Measurements from ENCODE around the gene MTG1. TPM values are rescaled to one million over a fixed set of nuclear protein-coding genes. Genes with fewer than 3 reads are reported as not detected.
"Not testable (repeated sequence)": the region's sequence is repeated elsewhere in the genome, so short reads cannot be mapped to it uniquely, and the experiment has no call there.

MTG1 gene
- polyA plus RNA-seq, 1 donor (not counting 4 experiments of a cell fraction or from before 2014, with no cell fraction given), result 31.6 TPM

GRCh38 chr10:133385214-133385613 lies 8.7 kb upstream of the MTG1 start:
- H3K9me1 ChIP-seq (ENCODE audit: control insufficient read depth, extremely low read depth, insufficient read depth, low read length), result no peaks in the 10 kb centered on the region
- FAIRE-seq, result no peak
- TF ChIP-seq EZH2 (IDR thresholded peaks at IDR 0.05; ENCODE audit: low read length), result no peak
- TF ChIP-seq, protein P1, sequence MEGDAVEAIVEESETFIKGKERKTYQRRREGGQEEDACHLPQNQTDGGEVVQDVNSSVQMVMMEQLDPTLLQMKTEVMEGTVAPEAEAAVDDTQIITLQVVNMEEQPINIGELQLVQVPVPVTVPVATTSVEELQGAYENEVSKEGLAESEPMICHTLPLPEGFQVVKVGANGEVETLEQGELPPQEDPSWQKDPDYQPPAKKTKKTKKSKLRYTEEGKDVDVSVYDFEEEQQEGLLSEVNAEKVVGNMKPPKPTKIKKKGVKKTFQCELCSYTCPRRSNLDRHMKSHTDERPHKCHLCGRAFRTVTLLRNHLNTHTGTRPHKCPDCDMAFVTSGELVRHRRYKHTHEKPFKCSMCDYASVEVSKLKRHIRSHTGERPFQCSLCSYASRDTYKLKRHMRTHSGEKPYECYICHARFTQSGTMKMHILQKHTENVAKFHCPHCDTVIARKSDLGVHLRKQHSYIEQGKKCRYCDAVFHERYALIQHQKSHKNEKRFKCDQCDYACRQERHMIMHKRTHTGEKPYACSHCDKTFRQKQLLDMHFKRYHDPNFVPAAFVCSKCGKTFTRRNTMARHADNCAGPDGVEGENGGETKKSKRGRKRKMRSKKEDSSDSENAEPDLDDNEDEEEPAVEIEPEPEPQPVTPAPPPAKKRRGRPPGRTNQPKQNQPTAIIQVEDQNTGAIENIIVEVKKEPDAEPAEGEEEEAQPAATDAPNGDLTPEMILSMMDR (optimal IDR thresholded peaks at IDR 0.05 in 1 of 3, IDR thresholded peaks at IDR 0.05 in 1 of 3, conservative IDR thresholded peaks at IDR 0.05 in 1 of 3; ENCODE audit: extremely low read depth in 1 of 3, insufficient read depth in 2 of 3, low read length in 3 of 3), result no peak

DNA sequence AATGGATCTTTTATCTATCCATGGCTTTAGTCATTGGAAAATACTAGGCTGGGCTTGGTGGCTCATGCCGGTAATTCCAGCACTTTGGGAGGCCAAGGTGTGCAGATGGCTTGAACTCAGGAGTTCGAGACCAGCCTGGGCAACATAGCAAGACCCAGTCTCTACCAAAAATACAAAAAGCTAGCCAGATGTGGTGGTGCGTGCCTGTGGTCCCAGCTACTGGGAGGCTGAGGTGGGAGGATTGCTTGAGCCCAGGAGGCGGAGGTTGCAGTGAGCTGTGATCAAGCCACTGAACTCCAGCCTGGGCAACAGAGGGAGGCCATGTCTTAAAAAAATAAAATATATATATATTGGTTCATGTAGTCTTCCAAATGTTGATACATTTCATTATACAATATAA lies 7.0 kb upstream of the MTG1 start:
- H4K20me1 ChIP-seq (ENCODE audit: control insufficient read depth, extremely low read depth, insufficient read depth, low read length); H3K4me2 ChIP-seq (ENCODE audit: control insufficient read depth, extremely low read depth, insufficient read depth, low read depth, low read length); H2AFZ ChIP-seq (ENCODE audit: control insufficient read depth, low read length); dilution Hi-C loops (cut with MboI; ENCODE audit: extremely low pct_ligation_motif_present, low sequenced_read_pairs); H3K9me1 ChIP-seq (ENCODE audit: control insufficient read depth, extremely low read depth, insufficient read depth, low read length); DNase-seq (ENCODE audit: low read depth, low spot score); H3K4me3 ChIP-seq (ENCODE audit: control insufficient read depth in 2 of 3, extremely low read depth in 1 of 3, insufficient read depth in 2 of 3, low read depth in 1 of 3, low read length in 3 of 3); H3K79me2 ChIP-seq (ENCODE audit: control insufficient read depth, insufficient read depth, low read length); H3K9ac ChIP-seq (ENCODE audit: control insufficient read depth, extremely low read depth, insufficient read depth, low read length); H3K9me3 ChIP-seq (ENCODE audit: control insufficient read depth, low read depth, low read length); H3K27ac ChIP-seq (ENCODE audit: control insufficient read depth, insufficient read depth, low read length); H3K27me3 ChIP-seq (ENCODE audit: control insufficient read depth, extremely low read depth, insufficient read depth, low read length); H3K36me3 ChIP-seq (ENCODE audit: control insufficient read depth in 2 of 2, extremely low read depth in 1 of 2, insufficient read depth in 2 of 2, low read length in 2 of 2); FAIRE-seq: not testable (repeated sequence)
- H3K4me1 ChIP-seq (ENCODE audit: control insufficient read depth, extremely low read depth, insufficient read depth, low read length), result peaks cover 11% of the 10 kb centered on the region

More at GRCh38 chr10:133385214-133385613, 8.7 kb upstream of the MTG1 start:
- H3K9ac ChIP-seq (ENCODE audit: control insufficient read depth, extremely low read depth, insufficient read depth, low read length), result no peak overlapping the region
- H3K27ac ChIP-seq (ENCODE audit: control insufficient read depth, insufficient read depth, low read length), result no peak overlapping the region
- no peak overlapping the region for H3K4me3 ChIP-seq (ENCODE audit: control insufficient read depth in 2 of 3, extremely low read depth in 1 of 3, insufficient read depth in 2 of 3, low read depth in 1 of 3, low read length in 3 of 3)
- peaks cover 1% of the 10 kb centered on the region for H3K4me1 ChIP-seq (ENCODE audit: control insufficient read depth, extremely low read depth, insufficient read depth, low read length)
- DNase-seq (ENCODE audit: low read depth, low spot score), result no peak
- H3K27me3 ChIP-seq (ENCODE audit: control insufficient read depth, extremely low read depth, insufficient read depth, low read length), result no peaks in the 10 kb centered on the region
- no peak overlapping the region for H3K4me2 ChIP-seq (ENCODE audit: control insufficient read depth, extremely low read depth, insufficient read depth, low read depth, low read length)
- no peaks in the 10 kb centered on the region for H3K36me3 ChIP-seq (ENCODE audit: control insufficient read depth in 2 of 2, extremely low read depth in 1 of 2, insufficient read depth in 2 of 2, low read length in 2 of 2)
- H4K20me1 ChIP-seq (ENCODE audit: control insufficient read depth, extremely low read depth, insufficient read depth, low read length), result no peaks in the 10 kb centered on the region
- H2AFZ ChIP-seq (ENCODE audit: control insufficient read depth, low read length), result no peak overlapping the region
- dilution Hi-C loops (cut with MboI; ENCODE audit: extremely low pct_ligation_motif_present, low sequenced_read_pairs), result no loop called here
- H3K9me3 ChIP-seq (ENCODE audit: control insufficient read depth, low read depth, low read length), result no peaks in the 10 kb centered on the region
- H3K79me2 ChIP-seq (ENCODE audit: control insufficient read depth, insufficient read depth, low read length), result no peaks in the 10 kb centered on the region

DNA sequence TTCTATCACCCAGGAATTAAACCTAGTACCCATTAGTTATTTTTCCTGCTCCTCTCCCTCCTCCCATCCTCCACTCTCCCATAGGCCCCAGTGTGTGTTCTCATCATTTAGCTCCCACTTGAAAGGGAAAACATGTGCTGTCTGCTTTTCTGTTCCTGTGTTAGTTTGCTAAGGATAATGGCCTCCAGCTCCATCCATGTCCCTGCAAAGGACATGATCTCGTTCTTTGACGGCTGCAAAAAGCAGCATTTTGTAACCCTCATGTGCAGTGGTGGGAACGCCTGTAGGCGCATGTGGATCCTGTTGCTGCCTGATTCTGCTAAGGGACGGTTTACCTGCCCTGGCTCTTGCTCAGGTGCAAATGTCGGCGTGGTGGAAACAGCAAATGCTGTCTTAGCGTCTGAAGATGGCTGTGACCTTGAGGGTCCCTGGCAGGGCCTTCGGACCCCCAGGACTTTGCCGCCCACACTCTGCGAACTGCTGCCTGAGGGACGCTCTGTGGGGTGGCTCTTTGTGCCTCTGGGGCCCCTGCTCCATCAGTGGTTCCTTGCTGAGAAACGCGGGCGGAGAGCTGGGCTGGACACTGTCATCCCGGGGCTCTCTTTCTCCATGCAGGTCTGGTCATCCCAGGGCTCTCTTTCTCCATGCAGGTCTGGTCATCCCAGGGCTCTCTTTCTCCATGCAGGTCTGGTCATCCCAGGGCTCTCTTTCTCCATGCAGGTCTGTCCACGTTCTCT lies 5.6 kb upstream of the MTG1 start:
- H3K27me3 ChIP-seq (ENCODE audit: control insufficient read depth, extremely low read depth, insufficient read depth, low read length), result no peaks in the 10 kb centered on the region
- dilution Hi-C loops (cut with MboI; ENCODE audit: extremely low pct_ligation_motif_present, low sequenced_read_pairs), result no loop called here
- no peaks in the 10 kb centered on the region for H3K79me2 ChIP-seq (ENCODE audit: control insufficient read depth, insufficient read depth, low read length)
- no peak overlapping the region for H3K4me3 ChIP-seq (ENCODE audit: control insufficient read depth in 2 of 3, extremely low read depth in 1 of 3, insufficient read depth in 2 of 3, low read depth in 1 of 3, low read length in 3 of 3)
- H3K27ac ChIP-seq (ENCODE audit: control insufficient read depth, insufficient read depth, low read length), result no peak overlapping the region
- H3K4me1 ChIP-seq (ENCODE audit: control insufficient read depth, extremely low read depth, insufficient read depth, low read length), result peaks cover 11% of the 10 kb centered on the region
- no peak for FAIRE-seq
- H2AFZ ChIP-seq (ENCODE audit: control insufficient read depth, low read length), result no peak overlapping the region
- DNase-seq (ENCODE audit: low read depth, low spot score), result no peak
- no peak overlapping the region for H3K9ac ChIP-seq (ENCODE audit: control insufficient read depth, extremely low read depth, insufficient read depth, low read length)
- TF ChIP-seq, protein P1 (optimal IDR thresholded peaks at IDR 0.05 in 1 of 3, IDR thresholded peaks at IDR 0.05 in 1 of 3, conservative IDR thresholded peaks at IDR 0.05 in 1 of 3; ENCODE audit: extremely low read depth in 1 of 3, insufficient read depth in 2 of 3, low read length in 3 of 3), result no peak
- TF ChIP-seq EZH2 (IDR thresholded peaks at IDR 0.05; ENCODE audit: low read length), result no peak
- H3K9me3 ChIP-seq (ENCODE audit: control insufficient read depth, low read depth, low read length), result no peaks in the 10 kb centered on the region
- no peaks in the 10 kb centered on the region for H3K36me3 ChIP-seq (ENCODE audit: control insufficient read depth in 2 of 2, extremely low read depth in 1 of 2, insufficient read depth in 2 of 2, low read length in 2 of 2)
- no peaks in the 10 kb centered on the region for H3K9me1 ChIP-seq (ENCODE audit: control insufficient read depth, extremely low read depth, insufficient read depth, low read length)
- H4K20me1 ChIP-seq (ENCODE audit: control insufficient read depth, extremely low read depth, insufficient read depth, low read length), result no peaks in the 10 kb centered on the region
- H3K4me2 ChIP-seq (ENCODE audit: control insufficient read depth, extremely low read depth, insufficient read depth, low read depth, low read length), result no peak overlapping the region

Measured in keratinocyte (primary cell).